ENCODE results near the gene ENO4.

ENO4 gene

DNA sequence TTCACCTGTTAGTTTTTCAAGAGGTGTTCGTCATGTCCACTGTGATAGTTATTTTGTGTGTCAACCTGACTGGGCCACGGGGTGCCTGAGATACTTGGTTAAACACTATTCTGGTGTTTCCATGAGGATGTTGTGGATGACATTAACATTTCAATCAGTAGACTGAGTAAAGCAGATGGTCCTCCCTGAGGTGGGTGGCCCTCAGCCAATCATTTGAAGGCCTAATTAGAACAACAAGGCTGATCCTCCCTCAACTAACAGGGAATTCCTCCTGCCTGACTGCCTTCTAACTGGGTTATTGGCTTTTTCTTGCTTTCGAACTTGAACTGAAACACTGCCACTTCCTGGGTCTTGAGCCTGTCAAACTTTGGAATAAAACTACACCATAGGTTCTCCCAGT is 75.8 kb downstream of the ENO4 start:
- Histone ChIP-seq H3K4me3 (ENCODE audit: low read depth in 1 of 5, low read length in 5 of 5) (no peak overlapping the region), H3K4me1 (ENCODE audit: control insufficient read depth in 5 of 5, insufficient read depth in 5 of 5, low read length in 5 of 5) (peaks cover 0 to 1% (median 0%) of the 10 kb centered on the region in 5 donors), H3K9ac (ENCODE audit: low read length in 5 of 5) (no peak overlapping the region), H3K27me3 (ENCODE audit: control insufficient read depth in 5 of 5, insufficient read depth in 4 of 5, low read length in 5 of 5) (no peaks in the 10 kb centered on the region), H3K36me3 (ENCODE audit: control insufficient read depth in 5 of 5, insufficient read depth in 5 of 5, low read length in 5 of 5) (peaks cover 0 to 8% (median 6%) of the 10 kb centered on the region in 5 donors), H3K9me3 (ENCODE audit: control insufficient read depth in 5 of 5, low read length in 5 of 5) (no peaks in the 10 kb centered on the region), H3K27ac (ENCODE audit: low read depth, low read length) (no peak overlapping the region)

DNA sequence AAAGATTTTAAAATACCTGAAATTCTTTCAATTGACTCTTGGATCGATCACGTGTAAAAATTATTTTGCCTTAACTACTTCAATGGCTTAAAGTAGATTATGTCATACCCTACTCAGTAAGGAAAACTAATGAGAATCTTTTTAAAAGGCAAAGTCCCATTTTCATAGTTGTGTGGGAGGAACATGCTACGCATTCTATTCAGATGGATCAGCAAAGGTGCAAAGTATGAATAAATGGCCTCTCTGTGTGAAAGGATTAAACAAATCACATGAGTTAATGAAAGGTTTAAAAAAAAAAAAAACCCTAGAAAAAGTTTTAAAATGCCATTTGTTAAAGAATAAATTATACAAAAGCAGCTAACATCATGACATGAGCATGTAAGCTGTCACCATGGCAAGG is 77.1 kb downstream of the ENO4 start:
- Histone ChIP-seq H3K9ac (ENCODE audit: low read length in 5 of 5) (no peak overlapping the region), H3K27me3 (ENCODE audit: control insufficient read depth in 5 of 5, insufficient read depth in 4 of 5, low read length in 5 of 5) (no peaks in the 10 kb centered on the region), H3K36me3 (ENCODE audit: control insufficient read depth in 5 of 5, insufficient read depth in 5 of 5, low read length in 5 of 5) (peaks cover 0 to 9% (median 4%) of the 10 kb centered on the region in 5 donors), H3K4me1 (ENCODE audit: control insufficient read depth in 5 of 5, insufficient read depth in 5 of 5, low read length in 5 of 5) (no peaks in the 10 kb centered on the region), H3K9me3 (ENCODE audit: control insufficient read depth in 5 of 5, low read length in 5 of 5) (no peaks in the 10 kb centered on the region), H3K27ac (ENCODE audit: low read depth, low read length) (no peak overlapping the region), H3K4me3 (ENCODE audit: low read depth in 1 of 5, low read length in 5 of 5) (no peak overlapping the region)

DNA sequence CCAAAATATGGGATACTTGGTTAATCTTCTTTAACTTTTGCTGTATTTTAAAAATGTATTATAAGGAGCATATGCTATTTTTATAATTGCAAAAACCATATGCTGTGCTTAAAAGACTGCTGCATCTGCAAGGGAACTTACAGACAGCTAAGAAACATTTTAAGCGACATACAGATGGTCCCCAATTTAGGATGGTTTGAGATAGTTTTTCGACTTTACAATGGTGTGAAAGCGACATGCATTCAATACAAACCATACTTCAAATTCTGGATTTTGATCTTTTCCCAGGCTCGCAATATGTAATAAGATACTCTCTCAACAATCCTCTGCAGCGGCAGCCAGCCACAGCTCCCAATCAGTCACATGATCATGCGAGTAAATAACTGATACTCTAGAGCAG is 82.5 kb downstream of the ENO4 start:
- Histone ChIP-seq H3K4me3 (ENCODE audit: low read depth in 1 of 5, low read length in 5 of 5) (no peak overlapping the region), H3K9ac (ENCODE audit: low read length in 5 of 5) (no peak overlapping the region), H3K9me3 (ENCODE audit: control insufficient read depth in 5 of 5, low read length in 5 of 5) (no peaks in the 10 kb centered on the region), H3K27ac (ENCODE audit: low read depth, low read length) (no peak overlapping the region), H3K4me1 (ENCODE audit: control insufficient read depth in 5 of 5, insufficient read depth in 5 of 5, low read length in 5 of 5) (no peaks in the 10 kb centered on the region), H3K27me3 (ENCODE audit: control insufficient read depth in 5 of 5, insufficient read depth in 4 of 5, low read length in 5 of 5) (no peaks in the 10 kb centered on the region), H3K36me3 (ENCODE audit: control insufficient read depth in 5 of 5, insufficient read depth in 5 of 5, low read length in 5 of 5) (peaks cover 0 to 8% (median 4%) of the 10 kb centered on the region in 5 donors)
